Gastrocnemius medialis (tissue), 4 donors: ENCODE data around the gene COL4A1.

Experiments used
- CTCF ChIP-seq, 5 experiments: fragments of 450-650 bp in 3 of 5; fragments of 200-600 bp in 2 of 5; sonication (generic) in 2 of 5; IDR thresholded peaks in 4 of 5; conservative IDR thresholded peaks in 1 of 5; 1 replicate in 4 of 5; 2 replicates in 1 of 5; pipeline ENCODE4 v1.5.1; 2016 to 2019; ENCODE audit warnings: antibody characterized with exemption in 5 of 5, mild to moderate bottlenecking in 3 of 5, moderate library complexity in 3 of 5
- POLR2A ChIP-seq, 2 donors: fragments of 450-650 bp; IDR thresholded peaks; one replicate each; pipeline ENCODE4 v1.6.1; 2017; ENCODE audit warnings: antibody characterized with exemption in 2 of 2, mild to moderate bottlenecking in 2 of 2, moderate library complexity in 2 of 2

- TF ChIP-seq POLR2A (IDR thresholded peaks at IDR 0.05) (no peak), CTCF (IDR thresholded peaks at IDR 0.05 in 4 of 5, conservative IDR thresholded peaks at IDR 0.05 in 1 of 5) (no peak)
Observed at GRCh38 chr13:110270507-110270906, 36.5 kb downstream of the COL4A1 start.
